Measurements from ENCODE around the gene CD4.

GRCh38 chr12:6790496-6791150 lies 1.3 kb downstream of the CD4 start:
- TF ChIP-seq POLR2AphosphoS5 (IDR thresholded peaks at IDR 0.05; ENCODE audit: low read depth, low read length) (no peak), GABPA (IDR thresholded peaks at IDR 0.05; ENCODE audit: low read depth) (no peak), JUND (IDR thresholded peaks at IDR 0.05) (no peak), CTCF (IDR thresholded peaks at IDR 0.05) (no peak), USF2 (IDR thresholded peaks at IDR 0.05; ENCODE audit: borderline replicate concordance, low read depth, low read length) (no peak), RXRA (IDR thresholded peaks at IDR 0.05; ENCODE audit: borderline replicate concordance, low read depth) (no peak), SMC3 (IDR thresholded peaks at IDR 0.05; ENCODE audit: low read depth, low read length) (no peak), EP300 (IDR thresholded peaks at IDR 0.05; ENCODE audit: borderline replicate concordance in 1 of 2, low read depth in 1 of 2, low read length in 1 of 2) (no peak), RFX5 (IDR thresholded peaks at IDR 0.05; ENCODE audit: low read length) (no peak), FOXM1 (IDR thresholded peaks at IDR 0.05; ENCODE audit: low read depth) (no peak)
